HepG2 (cell line): ENCODE data around the gene MTCL1. TPM values are rescaled to one million over a fixed set of nuclear protein-coding genes. Genes with fewer than 3 reads are reported as not detected.

Source experiments
- ATAC-seq: fragments of 200-7000 bp; cut with Tn5 transposase; 3 replicates; pipeline ENCODE4 v1.9.1; 2020; ENCODE audit warnings: mild to moderate bottlenecking, moderate library complexity
- BruUV-seq: library from RNA; stranded (reverse); fragments of 400-500 nt; replicated peaks from 2 replicates; lab custom pipeline; 2021; lab: Mats Ljungman, UMichigan
- CTCF ChIA-PET: fragments of 300-600 bp; formaldehyde crosslinking; extraction: SDS; loops from one replicate; lab custom pipeline; 2021; ENCODE audit warnings: low total read pairs, inconsistent platforms, low intra/inter-chr PET ratio; lab: Yijun Ruan, JAX
- POLR2A ChIA-PET: fragments of 350-600 bp; sonication (Branson Sonifier 250); formaldehyde crosslinking; loops from one replicate; lab custom pipeline; 2020; ENCODE audit warnings: antibody characterized with exemption, inconsistent platforms; lab: Yijun Ruan, JAX
- DNase-seq: peaks from one replicate; pipeline ENCODE4 v3.0.0-alpha.2; 2015; ENCODE audit warnings: low spot score
- FAIRE-seq: peaks from 3 replicates; lab custom pipeline; 2011; peaks lifted over from hg19 to GRCh38; lab: Jason Lieb, UNC
- H2AFZ ChIP-seq: one replicate; pipeline ENCODE4 v1.6.1; 2011; ENCODE audit warnings: low read length, inconsistent platforms
- H3K27ac ChIP-seq: fragments of 300-600 bp; 3 replicates; pipeline ENCODE4 v1.8.0; 2011; ENCODE audit warnings: mixed run types, mild to moderate bottlenecking, mixed read lengths, low read length, inconsistent platforms; ENCODE audit not compliant: insufficient read depth; ENCODE audit errors: extremely low read length
- H3K27me3 ChIP-seq, 2 experiments: fragments of 200-600 bp in 1 of 2; 2 replicates in 1 of 2; 3 replicates in 1 of 2; pipeline versions ENCODE4 v1.6.0 to v1.8.0; 2011; ENCODE audit warnings: low read length in 2 of 2, mild to moderate bottlenecking in 2 of 2, moderate library complexity in 2 of 2, inconsistent platforms in 1 of 2; ENCODE audit not compliant: insufficient read depth in 2 of 2, control insufficient read depth in 1 of 2
- H3K36me3 ChIP-seq, 2 experiments: fragments of 200-600 bp in 1 of 2; replicated peaks in 1 of 2; 2 replicates in 1 of 2; 3 replicates in 1 of 2; pipeline versions ENCODE4 v1.5.1 to v1.8.0; 2011; ENCODE audit warnings: low read length in 2 of 2, inconsistent platforms in 1 of 2; ENCODE audit not compliant: insufficient read depth in 2 of 2, control insufficient read depth in 1 of 2
- H3K4me1 ChIP-seq: 2 replicates; pipeline ENCODE4 v1.5.1; 2012; ENCODE audit warnings: low read length, inconsistent platforms; ENCODE audit not compliant: insufficient read depth
- H3K4me2 ChIP-seq: 2 replicates; pipeline ENCODE4 v1.6.0; 2011; ENCODE audit warnings: low read depth, low read length, inconsistent platforms
- H3K4me3 ChIP-seq, 3 experiments: fragments of 200-600 bp in 1 of 3; sonication (generic), shearing (Covaris generic) in 1 of 3; replicated peaks in 1 of 3; 2 replicates each; pipeline ENCODE4 v1.5.1; 2011 to 2016; ENCODE audit warnings: low read length in 3 of 3, inconsistent platforms in 2 of 3, low read depth in 2 of 3, mild to moderate bottlenecking in 2 of 3, control low read depth in 1 of 3, mixed read lengths in 1 of 3; ENCODE audit not compliant: insufficient read depth in 1 of 3
- H3K79me2 ChIP-seq: one replicate; pipeline ENCODE4 v1.6.1; 2011; ENCODE audit warnings: low read length, inconsistent platforms; ENCODE audit not compliant: insufficient read depth
- H3K9ac ChIP-seq: 2 replicates; pipeline ENCODE4 v1.6.0; 2011; ENCODE audit warnings: mild to moderate bottlenecking, low read depth, low read length, inconsistent platforms; ENCODE audit not compliant: insufficient read depth
- H3K9me3 ChIP-seq: 2 replicates; pipeline ENCODE4 v1.5.1; 2012; ENCODE audit warnings: mild to moderate bottlenecking, low read length
- H4K20me1 ChIP-seq: 2 replicates; pipeline ENCODE4 v1.6.0; 2011; ENCODE audit warnings: inconsistent platforms, mild to moderate bottlenecking, low read length, moderate library complexity; ENCODE audit not compliant: insufficient read depth
- ARID5B ChIP-seq: IDR thresholded peaks from 2 replicates; pipeline ENCODE4 v1.4.0; 2020; ENCODE audit warnings: mild to moderate bottlenecking, missing genetic modification reagents
- SP140L ChIP-seq: sonication (generic); formaldehyde crosslinking; IDR thresholded peaks from 2 replicates; pipeline ENCODE4 v1.4.0; 2020; ENCODE audit warnings: missing genetic modification reagents, borderline replicate concordance
- ZNF746 ChIP-seq: sonication (generic); formaldehyde crosslinking; IDR thresholded peaks from 2 replicates; pipeline ENCODE4 v1.8.0; 2022; ENCODE audit warnings: mild to moderate bottlenecking, missing genetic modification reagents
- WGBS: methylation state at CpG from one replicate; pipeline ENCODE4 v1.1.6; 2017; ENCODE audit warnings: low lambda C conversion rate; 5-methylcytosine and 5-hydroxymethylcytosine counted together
- in situ Hi-C: cut with HindIII; loops from 2 replicates; pipeline ENCODE4 v1.10.0; 2017; ENCODE audit warnings: low pct_unique_long_range_greater_than_20kb; ENCODE audit not compliant: extremely low pct_ligation_motif_present
- intact Hi-C: fragments of 100-400 bp; cut with micrococcal nuclease; formaldehyde crosslinking; loops from one replicate; pipeline ENCODE4 v1.10.0; 2022; ENCODE audit not compliant: unreplicated experiment
- polyA plus RNA-seq, 8 experiments: library from polyadenylated mRNA; depleted of rRNA in 3 of 8; stranded (reverse) in 7 of 8; unstranded in 1 of 8; fragments of >200 nt; fragmentation: Illumina TruSeq in 4 of 8; extraction: Trizol in 4 of 8; gene quantifications; 2 replicates each; pipeline versions ENCODE4 v1.2.1 to v1.2.3, GENCODE V29; 2011 to 2016; ENCODE audit warnings: low read depth in 4 of 8, missing spikeins in 1 of 8, mixed read lengths in 1 of 8; ENCODE audit not compliant: insufficient read depth in 1 of 8
- total RNA-seq, 5 experiments: library from RNA; depleted of rRNA; stranded (reverse); fragments of >200 nt; fragmentation: Illumina TruSeq; extraction: Trizol; gene quantifications; 2 replicates each; pipeline ENCODE4 v1.2.3, GENCODE V29; 2016; ENCODE audit warnings: low read depth in 1 of 5

MTCL1 gene
- total and polyA plus RNA-seq, 2 of the 13 experiments (the other 11 are each of a cell fraction or from before 2014, with no cell fraction given): 3.1 to 3.2 TPM

- peak; percentile 75 for TF ChIP-seq ARID5B (CRISPR knock-in tag)
Measured at GRCh38 chr18:8797206-8797605, 91.8 kb downstream of the MTCL1 start (continued).

- CTCF ChIA-PET: no interaction called here
- no peaks in the 10 kb centered on the region for H3K79me2 ChIP-seq
- FAIRE-seq: no peak
- TF ChIP-seq ZNF746 (no peak), SP140L (CRISPR knock-in tag) (no peak)
- TF ChIP-seq, all 625 proteins: peak for 0
- no peak overlapping the region for H3K4me3 ChIP-seq
- no peaks in the 10 kb centered on the region for H3K27me3 ChIP-seq
- peaks cover 0 to 1% of the 10 kb centered on the region in 2 experiments; a peak in 1 of 5 replicates for H3K36me3 ChIP-seq
- H3K9me3 ChIP-seq: no peaks in the 10 kb centered on the region
- ATAC-seq (no peak), DNase-seq (no peak)
- H3K4me2 ChIP-seq: no peak overlapping the region
- no peak overlapping the region for H2AFZ ChIP-seq
- H3K27ac ChIP-seq: no peak overlapping the region
- no TSS peak for BruUV-seq
- in situ Hi-C loops: no loop called here
- H4K20me1 ChIP-seq: no peaks in the 10 kb centered on the region
- no peak overlapping the region for H3K9ac ChIP-seq
- H3K4me1 ChIP-seq: peaks cover 41% of the 10 kb centered on the region
- 95% methylated on average over 7 of the region's 11 CpGs for WGBS
- POLR2A ChIA-PET: no interaction called here
- intact Hi-C loops: loop anchor here (10.0 kb wide), 1 partner anchor 94 kb away; the partner anchor contains the start of gene MTCL1
Measured at GRCh38 chr18:8799001-8799400, 93.6 kb downstream of the MTCL1 start.
